ENCODE results near the gene APC2.

- TF ChIP-seq POLR2A (IDR thresholded peaks at IDR 0.05; ENCODE audit: low read length): no peak
- TF ChIP-seq GATA1 (IDR thresholded peaks at IDR 0.05; ENCODE audit: low read depth, low read length): no peak
Measured at GRCh38 chr19:1428738-1429391, 21.1 kb upstream of the APC2 start.
